Liver (tissue), 3 donors: ENCODE measurements around the gene GPR146.
"Not testable (repeated sequence)": the region's sequence is repeated elsewhere in the genome, so short reads cannot be mapped to it uniquely, and the experiment has no call there.

Source experiments
- ATF3 ChIP-seq: IDR thresholded peaks from 2 replicates; pipeline ENCODE4 v1.6.1; 2016; ENCODE audit warnings: antibody characterized with exemption
- EGR1 ChIP-seq, 2 donors: IDR thresholded peaks; 2 replicates each; pipeline ENCODE4 v1.6.1; 2016 to 2018; ENCODE audit warnings: antibody characterized with exemption in 2 of 2, low read depth in 2 of 2
- FOXA1 ChIP-seq: IDR thresholded peaks from 2 replicates; pipeline ENCODE4 v1.6.1; 2016; ENCODE audit warnings: antibody characterized with exemption
- GABPA ChIP-seq, 2 donors: IDR thresholded peaks in 1 of 2; conservative IDR thresholded peaks in 1 of 2; 2 replicates each; pipeline ENCODE4 v1.6.1; 2016; ENCODE audit warnings: antibody characterized with exemption in 2 of 2, mild to moderate bottlenecking in 1 of 2, moderate library complexity in 1 of 2
- HNF4G ChIP-seq: IDR thresholded peaks from 2 replicates; pipeline ENCODE4 v1.6.1; 2016; ENCODE audit warnings: antibody characterized with exemption
- RAD21 ChIP-seq, 2 donors: IDR thresholded peaks; 2 replicates each; pipeline ENCODE4 v1.6.1; 2016; ENCODE audit warnings: antibody characterized with exemption in 2 of 2, mild to moderate bottlenecking in 2 of 2
- SP1 ChIP-seq: IDR thresholded peaks from 2 replicates; pipeline ENCODE4 v1.6.1; 2018; ENCODE audit warnings: antibody characterized with exemption, mild to moderate bottlenecking
- TAF1 ChIP-seq: conservative IDR thresholded peaks from 2 replicates; pipeline ENCODE4 v1.6.1; 2016; ENCODE audit warnings: antibody characterized with exemption, mild to moderate bottlenecking
- YY1 ChIP-seq: IDR thresholded peaks from 2 replicates; pipeline ENCODE4 v1.6.1; 2016; ENCODE audit warnings: antibody characterized with exemption, mild to moderate bottlenecking
- ZBTB33 ChIP-seq: IDR thresholded peaks from 2 replicates; pipeline ENCODE4 v1.6.1; 2016; ENCODE audit warnings: antibody characterized with exemption
- TF ChIP-seq, protein P1 (sequence below): fragments of 150-350 bp; IDR thresholded peaks from 2 replicates; pipeline ENCODE4 v1.5.1; 2017; ENCODE audit warnings: improper control_type of control experiment, low read depth, low read length; ENCODE audit not compliant: missing input control
- TF ChIP-seq, protein P2 (sequence below): IDR thresholded peaks from 2 replicates; pipeline ENCODE4 v1.6.1; 2016; ENCODE audit warnings: antibody characterized with exemption
- donor health status: healthy.
- donor health status: healthy.

DNA sequence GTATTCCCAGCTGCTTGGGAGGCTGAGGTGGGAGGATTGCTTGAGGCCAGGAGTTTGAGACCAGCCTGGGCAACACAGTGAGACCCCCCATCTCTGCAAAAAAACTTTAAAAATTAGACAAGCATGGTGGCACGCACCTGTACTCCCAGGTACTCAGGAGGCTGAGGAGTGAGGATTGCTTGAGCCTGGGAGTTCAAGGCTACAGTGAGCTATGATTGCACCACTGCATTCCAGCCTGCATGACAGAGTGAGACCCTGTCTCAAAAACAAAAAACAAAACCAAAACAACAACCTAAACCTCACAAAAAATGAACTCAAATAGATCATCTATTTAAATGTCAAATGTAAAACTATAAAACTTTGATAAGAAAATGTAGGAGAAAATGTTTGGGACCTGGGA, 4.1 kb upstream of the GPR146 start:
- not testable (repeated sequence) for TF ChIP-seq ZBTB33; FOXA1; ATF3; GABPA (IDR thresholded peaks at IDR 0.05 in 1 of 2, conservative IDR thresholded peaks at IDR 0.05 in 1 of 2); RAD21 (IDR thresholded peaks at IDR 0.05); YY1; EGR1 (IDR thresholded peaks at IDR 0.05; ENCODE audit: low read depth in 2 of 2); SP1; TAF1; HNF4G
- TF ChIP-seq, protein P1, sequence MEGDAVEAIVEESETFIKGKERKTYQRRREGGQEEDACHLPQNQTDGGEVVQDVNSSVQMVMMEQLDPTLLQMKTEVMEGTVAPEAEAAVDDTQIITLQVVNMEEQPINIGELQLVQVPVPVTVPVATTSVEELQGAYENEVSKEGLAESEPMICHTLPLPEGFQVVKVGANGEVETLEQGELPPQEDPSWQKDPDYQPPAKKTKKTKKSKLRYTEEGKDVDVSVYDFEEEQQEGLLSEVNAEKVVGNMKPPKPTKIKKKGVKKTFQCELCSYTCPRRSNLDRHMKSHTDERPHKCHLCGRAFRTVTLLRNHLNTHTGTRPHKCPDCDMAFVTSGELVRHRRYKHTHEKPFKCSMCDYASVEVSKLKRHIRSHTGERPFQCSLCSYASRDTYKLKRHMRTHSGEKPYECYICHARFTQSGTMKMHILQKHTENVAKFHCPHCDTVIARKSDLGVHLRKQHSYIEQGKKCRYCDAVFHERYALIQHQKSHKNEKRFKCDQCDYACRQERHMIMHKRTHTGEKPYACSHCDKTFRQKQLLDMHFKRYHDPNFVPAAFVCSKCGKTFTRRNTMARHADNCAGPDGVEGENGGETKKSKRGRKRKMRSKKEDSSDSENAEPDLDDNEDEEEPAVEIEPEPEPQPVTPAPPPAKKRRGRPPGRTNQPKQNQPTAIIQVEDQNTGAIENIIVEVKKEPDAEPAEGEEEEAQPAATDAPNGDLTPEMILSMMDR, result not testable (repeated sequence)
- TF ChIP-seq, protein P2, sequence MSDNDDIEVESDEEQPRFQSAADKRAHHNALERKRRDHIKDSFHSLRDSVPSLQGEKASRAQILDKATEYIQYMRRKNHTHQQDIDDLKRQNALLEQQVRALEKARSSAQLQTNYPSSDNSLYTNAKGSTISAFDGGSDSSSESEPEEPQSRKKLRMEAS, result not testable (repeated sequence)
